SU-DHL-6 (cell line): ENCODE data around the gene PKHD1.
A peak's percentile ranks its signal among the peaks of the same experiment; 100 is the strongest.

Experiments
- H2AFZ ChIP-seq: fragments of 200-600 bp; sonication (generic); 2 replicates; pipeline ENCODE4 v1.6.1; 2014; ENCODE audit warnings: low read depth, mild to moderate bottlenecking, moderate library complexity, mixed read lengths, antibody characterized with exemption, low read length; ENCODE audit not compliant: severe bottlenecking
- H3F3A ChIP-seq: fragments of 200-600 bp; shearing (Covaris generic); 2 replicates; pipeline ENCODE4 v1.6.0; 2016; ENCODE audit warnings: antibody characterized with exemption, mild to moderate bottlenecking; ENCODE audit not compliant: insufficient read depth
- H3K27ac ChIP-seq: fragments of 200-600 bp; sonication (generic); 2 replicates; pipeline ENCODE4 v1.5.1; 2016; ENCODE audit warnings: low read depth, mild to moderate bottlenecking, low read length, moderate library complexity, mixed read lengths
- H3K27me3 ChIP-seq: fragments of 200-600 bp; sonication (generic), shearing (Covaris generic); 2 replicates; pipeline ENCODE4 v1.6.0; 2014; ENCODE audit warnings: mild to moderate bottlenecking, low read length
- H3K36me3 ChIP-seq: fragments of 200-600 bp; sonication (generic); 2 replicates; pipeline ENCODE4 v1.6.1; 2014; ENCODE audit warnings: mild to moderate bottlenecking, low read length, mixed read lengths
- H3K4me2 ChIP-seq: fragments of 300-600, 200-600 bp; shearing (Covaris generic), sonication (generic); 2 replicates; pipeline ENCODE4 v1.6.0; 2014; ENCODE audit warnings: low read length, low read depth, mild to moderate bottlenecking; ENCODE audit not compliant: poor library complexity, severe bottlenecking
- H3K4me3 ChIP-seq: fragments of 200-600 bp; sonication (generic); 2 replicates; pipeline ENCODE4 v1.5.1; 2014; ENCODE audit warnings: antibody characterized with exemption, low read length, mild to moderate bottlenecking, mixed read lengths; ENCODE audit not compliant: insufficient read depth, poor library complexity, severe bottlenecking
- H3K79me2 ChIP-seq: fragments of 200-600 bp; sonication (generic); 2 replicates; pipeline ENCODE4 v1.6.1; 2014; ENCODE audit warnings: mild to moderate bottlenecking, low read length, moderate library complexity; ENCODE audit not compliant: insufficient read depth
- H3K9ac ChIP-seq: fragments of 200-600 bp; sonication (generic); 2 replicates; pipeline ENCODE4 v1.7.0; 2014; ENCODE audit warnings: mild to moderate bottlenecking, low read length
- H3K9me2 ChIP-seq: fragments of 200-600 bp; sonication (generic); replicated peaks from 2 replicates; pipeline ENCODE4 v1.6.1; 2014; ENCODE audit warnings: low read length; ENCODE audit not compliant: insufficient read depth
- H3K9me3 ChIP-seq: fragments of 200-600 bp; sonication (generic); 2 replicates; pipeline ENCODE4 v1.6.1; 2014; ENCODE audit warnings: low read length, mixed read lengths; ENCODE audit not compliant: insufficient read depth
- H4K20me1 ChIP-seq: fragments of 200-600 bp; sonication (generic); 2 replicates; pipeline ENCODE4 v1.6.1; 2014; ENCODE audit warnings: low read depth, mild to moderate bottlenecking, antibody characterized with exemption, low read length, moderate library complexity, mixed read lengths
- EZH2phosphoT487 ChIP-seq: fragments of 200-600 bp; sonication (generic), shearing (Covaris generic); conservative IDR thresholded peaks from 2 replicates; pipeline ENCODE4 v1.6.1; 2018; ENCODE audit warnings: mild to moderate bottlenecking, antibody characterized with exemption, low read length, moderate library complexity, mixed read lengths
- TF ChIP-seq, protein P1 (sequence below): fragments of 200-600 bp; sonication (generic); IDR thresholded peaks from one replicate; pipeline ENCODE4 v1.5.1; 2017; ENCODE audit warnings: antibody characterized with exemption, mild to moderate bottlenecking, low read length, moderate library complexity; ENCODE audit not compliant: insufficient read depth, poor library complexity, severe bottlenecking

PKHD1 gene

DNA sequence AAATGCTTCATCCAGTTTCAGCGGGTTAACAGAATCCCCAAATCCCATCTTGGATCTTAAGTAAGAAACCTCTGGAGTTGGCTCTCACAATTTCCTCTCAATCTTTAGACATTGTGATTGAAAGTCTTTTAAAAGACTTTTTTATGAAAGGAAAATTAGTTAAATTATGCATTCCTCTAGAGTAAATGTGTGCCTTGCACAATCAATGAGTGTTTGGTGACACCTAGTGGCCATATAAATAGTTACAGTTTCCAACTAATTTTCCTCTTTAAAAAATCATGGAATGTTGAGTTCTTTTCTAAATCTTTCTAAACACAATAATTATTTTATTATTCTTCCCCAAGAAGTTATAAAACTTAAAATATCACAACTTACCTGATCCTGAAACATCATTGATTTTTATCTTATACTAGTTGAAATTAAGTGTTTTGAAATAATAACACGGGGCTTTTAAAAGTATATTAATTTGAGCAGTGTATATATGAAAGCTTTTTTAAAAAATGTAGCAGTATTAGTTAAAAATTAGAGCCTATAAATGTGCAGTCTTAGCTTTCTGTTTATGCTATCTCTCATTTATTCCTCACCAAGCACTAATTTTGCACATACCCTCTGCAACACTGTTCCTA lies 66.4 kb downstream of the PKHD1 start:
- Histone ChIP-seq H2AFZ (no peak overlapping the region), H3K4me2 (no peak overlapping the region), H3K4me3 (no peak overlapping the region), H3F3A (no peaks in the 10 kb centered on the region), H4K20me1 (no peaks in the 10 kb centered on the region), H3K27me3 (no peaks in the 10 kb centered on the region), H3K36me3 (no peaks in the 10 kb centered on the region), H3K9me2 (no peaks in the 10 kb centered on the region), H3K27ac (no peak overlapping the region), H3K9me3 (no peaks in the 10 kb centered on the region), H3K79me2 (no peaks in the 10 kb centered on the region), H3K9ac (no peak overlapping the region)
- TF ChIP-seq, protein P1, sequence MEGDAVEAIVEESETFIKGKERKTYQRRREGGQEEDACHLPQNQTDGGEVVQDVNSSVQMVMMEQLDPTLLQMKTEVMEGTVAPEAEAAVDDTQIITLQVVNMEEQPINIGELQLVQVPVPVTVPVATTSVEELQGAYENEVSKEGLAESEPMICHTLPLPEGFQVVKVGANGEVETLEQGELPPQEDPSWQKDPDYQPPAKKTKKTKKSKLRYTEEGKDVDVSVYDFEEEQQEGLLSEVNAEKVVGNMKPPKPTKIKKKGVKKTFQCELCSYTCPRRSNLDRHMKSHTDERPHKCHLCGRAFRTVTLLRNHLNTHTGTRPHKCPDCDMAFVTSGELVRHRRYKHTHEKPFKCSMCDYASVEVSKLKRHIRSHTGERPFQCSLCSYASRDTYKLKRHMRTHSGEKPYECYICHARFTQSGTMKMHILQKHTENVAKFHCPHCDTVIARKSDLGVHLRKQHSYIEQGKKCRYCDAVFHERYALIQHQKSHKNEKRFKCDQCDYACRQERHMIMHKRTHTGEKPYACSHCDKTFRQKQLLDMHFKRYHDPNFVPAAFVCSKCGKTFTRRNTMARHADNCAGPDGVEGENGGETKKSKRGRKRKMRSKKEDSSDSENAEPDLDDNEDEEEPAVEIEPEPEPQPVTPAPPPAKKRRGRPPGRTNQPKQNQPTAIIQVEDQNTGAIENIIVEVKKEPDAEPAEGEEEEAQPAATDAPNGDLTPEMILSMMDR, result peak; percentile 92
- no peak for TF ChIP-seq EZH2phosphoT487

DNA sequence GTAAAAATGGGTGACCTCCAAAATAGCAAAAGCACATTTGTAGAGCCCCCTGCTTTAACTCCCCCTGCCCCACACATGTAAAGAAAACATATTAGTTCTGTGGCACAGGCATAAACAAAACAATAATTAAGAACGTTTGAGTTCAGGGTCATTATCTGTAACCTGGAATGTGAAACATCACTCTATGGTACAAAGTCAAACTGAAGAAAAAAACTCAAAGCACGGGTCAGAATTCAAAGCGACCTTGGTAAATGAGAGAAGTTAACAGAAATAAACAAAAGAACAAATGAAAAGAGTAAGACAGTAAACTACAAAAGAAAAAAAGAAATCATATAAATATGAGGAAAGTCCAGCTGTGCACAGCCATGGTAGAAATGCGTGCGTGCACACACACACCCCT lies 67.5 kb downstream of the PKHD1 start:
- Histone ChIP-seq H3K27ac (no peak overlapping the region), H3F3A (no peaks in the 10 kb centered on the region), H3K79me2 (no peaks in the 10 kb centered on the region), H3K27me3 (no peaks in the 10 kb centered on the region), H3K4me3 (no peak overlapping the region), H3K9me3 (no peaks in the 10 kb centered on the region), H3K9me2 (no peaks in the 10 kb centered on the region), H2AFZ (no peak overlapping the region), H3K4me2 (no peak overlapping the region), H3K9ac (no peak overlapping the region), H4K20me1 (no peaks in the 10 kb centered on the region), H3K36me3 (no peaks in the 10 kb centered on the region)
- TF ChIP-seq, protein P1, result no peak
- TF ChIP-seq EZH2phosphoT487, result no peak

DNA sequence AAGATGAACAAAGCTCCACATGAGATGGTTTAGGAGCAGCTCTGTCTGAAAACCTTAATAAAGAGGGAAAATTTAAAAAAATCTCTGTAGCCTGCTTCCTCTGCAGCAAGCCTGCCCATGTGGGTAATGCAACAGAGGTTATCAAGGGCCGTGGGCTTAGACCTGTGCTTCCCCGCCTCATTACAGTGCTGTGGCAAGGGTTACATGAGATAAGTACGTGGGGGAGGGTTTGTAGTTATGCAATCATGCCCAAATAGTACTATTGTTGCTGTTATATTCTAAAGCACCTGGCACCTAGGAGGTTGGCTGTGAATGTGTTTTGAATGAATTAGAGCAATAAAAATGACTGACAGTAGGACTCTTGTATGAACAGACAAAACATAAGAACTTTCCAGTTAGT lies 68.3 kb downstream of the PKHD1 start:
- Histone ChIP-seq H3K9me3 (no peaks in the 10 kb centered on the region), H3K9ac (no peak overlapping the region), H3K36me3 (no peaks in the 10 kb centered on the region), H3K9me2 (no peaks in the 10 kb centered on the region), H3K4me2 (no peak overlapping the region), H3K27ac (no peak overlapping the region), H3K79me2 (no peaks in the 10 kb centered on the region), H4K20me1 (no peaks in the 10 kb centered on the region), H2AFZ (no peak overlapping the region), H3K27me3 (no peaks in the 10 kb centered on the region), H3K4me3 (no peak overlapping the region), H3F3A (no peaks in the 10 kb centered on the region)
- no peak for TF ChIP-seq EZH2phosphoT487
- TF ChIP-seq, protein P1, result no peak
